HG03039 (cell line): ENCODE data around the gene ZNF341.

ENCODE experiments used
- ATAC-seq: cut with Tn5 transposase; IDR thresholded peaks from one replicate; pipeline ENCODE4 v1.9.1; 2021; ENCODE audit warnings: mild to moderate bottlenecking, moderate library complexity; ENCODE audit not compliant: unreplicated experiment

The ZNF341 gene

GRCh38 chr20:33766686-33767085 is 34.9 kb downstream of the ZNF341 start:
- no peak for ATAC-seq

DNA sequence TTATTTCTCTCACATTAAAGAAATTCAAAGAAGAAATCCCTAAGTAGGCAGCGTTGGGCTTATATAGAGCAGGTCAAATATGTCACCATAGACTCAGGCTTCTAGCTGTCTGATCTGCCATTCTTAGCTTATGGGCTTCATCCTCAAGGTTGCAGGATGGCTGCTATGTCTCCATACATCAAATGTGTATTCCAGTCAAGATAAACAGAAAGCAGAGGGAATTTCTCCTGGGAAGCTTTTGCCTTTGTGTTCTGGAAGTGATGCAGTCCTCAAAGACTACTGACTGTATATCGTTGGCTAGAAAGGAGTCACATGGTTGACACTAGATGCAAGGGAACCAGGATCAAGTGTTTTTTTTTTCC is 36.0 kb downstream of the ZNF341 start:
- no peak for ATAC-seq

DNA sequence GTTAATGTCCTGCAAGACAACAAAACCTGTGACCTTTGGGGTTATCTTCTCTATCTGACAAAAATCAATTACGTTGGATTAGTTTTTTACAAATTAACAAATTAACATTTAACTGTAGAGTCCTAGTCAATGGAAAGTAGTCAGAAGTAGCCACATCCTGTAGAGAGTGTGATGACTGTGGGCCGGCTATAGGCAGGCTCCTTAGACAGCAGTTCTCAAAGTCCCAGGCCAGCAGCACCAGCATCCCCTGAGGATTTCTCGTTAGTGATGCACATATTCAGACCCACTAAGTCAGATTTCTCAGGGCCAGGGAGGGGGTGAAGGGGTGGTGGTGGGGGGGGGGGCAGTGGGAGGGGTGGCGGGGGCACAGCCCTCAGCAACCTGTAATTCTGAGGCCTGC is 37.2 kb downstream of the ZNF341 start:
- no peak for ATAC-seq

- ATAC-seq = no peak
These were observed 38.2 kb downstream of the ZNF341 start for GRCh38 chr20:33770005-33770404.

- ATAC-seq = no peak
These were observed 40.1 kb downstream of the ZNF341 start for GRCh38 chr20:33771938-33772337.

- no peak for ATAC-seq
These were observed 40.6 kb downstream of the ZNF341 start for GRCh38 chr20:33772439-33772838.

DNA sequence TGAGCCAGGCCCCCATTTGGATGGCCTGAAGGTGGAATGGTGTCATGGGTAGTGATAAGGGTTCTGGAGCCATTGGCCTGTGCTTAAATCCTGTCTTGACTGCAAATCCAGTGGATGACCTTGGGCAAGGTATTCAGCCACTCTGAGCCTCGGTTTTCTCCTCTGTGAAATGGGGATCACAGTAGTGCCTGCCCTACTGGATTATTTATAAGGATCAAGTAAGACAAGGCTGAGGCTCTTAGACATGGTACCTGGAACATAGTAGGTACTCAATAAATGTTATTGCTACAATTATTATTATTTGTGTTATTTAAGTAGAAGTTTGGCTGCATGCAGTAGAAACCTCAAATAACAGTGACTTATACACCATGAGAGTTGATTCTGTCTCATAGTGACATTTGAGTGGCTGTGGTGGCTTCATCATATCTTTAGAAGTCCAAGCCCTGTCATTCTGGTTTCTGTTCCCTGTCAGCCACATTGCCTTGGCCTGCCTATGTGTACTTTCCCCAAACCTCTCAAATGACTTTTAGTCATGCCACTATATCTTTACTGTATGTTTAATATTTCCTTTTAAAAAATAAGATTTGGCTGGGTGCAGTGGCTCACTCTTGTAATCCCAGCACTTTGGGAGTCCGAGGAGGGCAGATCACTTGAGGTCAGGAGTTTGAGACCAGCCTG is 41.8 kb downstream of the ZNF341 start:
- peak; percentile 42 for ATAC-seq

- no peak for ATAC-seq
These were observed 46.0 kb downstream of the ZNF341 start for GRCh38 chr20:33777816-33778215.

GRCh38 chr20:33781133-33781532 is 49.3 kb downstream of the ZNF341 start:
- no peak for ATAC-seq

- no peak for ATAC-seq
These were observed 50.1 kb downstream of the ZNF341 start for GRCh38 chr20:33781945-33782344.

DNA sequence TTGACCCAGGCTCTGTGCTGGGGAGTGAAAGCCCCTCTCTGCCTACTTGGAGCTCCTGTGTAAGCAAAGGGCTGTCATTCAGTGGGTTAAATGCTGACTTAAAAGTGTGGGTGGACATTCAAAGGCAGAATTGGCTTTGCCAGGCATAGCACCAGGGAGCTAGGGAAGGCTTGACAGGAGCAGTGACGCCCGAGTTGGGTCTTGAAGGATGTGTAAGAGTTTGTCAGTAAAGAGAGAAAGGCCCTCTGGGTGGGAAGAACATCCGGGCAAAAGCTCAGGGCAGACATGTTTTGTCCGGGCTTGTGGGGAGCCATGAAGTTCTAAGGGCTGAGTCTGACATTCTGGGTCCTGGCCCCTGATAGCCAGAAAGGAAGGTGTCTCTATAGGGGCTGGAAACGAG is 51.5 kb downstream of the ZNF341 start:
- ATAC-seq = no peak

GRCh38 chr20:33783818-33784217 is 52.0 kb downstream of the ZNF341 start:
- no peak for ATAC-seq

- ATAC-seq = no peak
These were observed 52.4 kb downstream of the ZNF341 start for GRCh38 chr20:33784225-33784624.

DNA sequence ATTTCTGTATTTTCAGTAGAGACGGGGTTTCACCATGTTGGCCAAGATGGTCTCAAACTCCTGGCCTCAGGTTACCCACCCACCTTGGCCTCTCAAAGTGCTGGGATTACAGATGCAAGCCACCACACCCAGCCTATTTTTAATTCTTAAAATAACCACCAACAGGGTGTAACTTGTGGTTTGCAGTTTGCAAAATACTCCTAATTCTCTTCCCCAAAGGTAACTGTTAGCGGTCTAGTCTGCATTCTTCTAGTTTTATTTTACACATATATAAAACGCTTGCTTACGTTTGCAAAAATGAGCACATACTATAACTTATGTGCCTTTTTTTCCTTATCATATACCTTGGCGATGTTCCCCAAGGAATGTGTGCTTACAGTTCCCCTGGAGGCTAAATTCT is 53.7 kb downstream of the ZNF341 start:
- no peak for ATAC-seq

- ATAC-seq = no peak
These were observed 55.6 kb downstream of the ZNF341 start for GRCh38 chr20:33787253-33787891.

DNA sequence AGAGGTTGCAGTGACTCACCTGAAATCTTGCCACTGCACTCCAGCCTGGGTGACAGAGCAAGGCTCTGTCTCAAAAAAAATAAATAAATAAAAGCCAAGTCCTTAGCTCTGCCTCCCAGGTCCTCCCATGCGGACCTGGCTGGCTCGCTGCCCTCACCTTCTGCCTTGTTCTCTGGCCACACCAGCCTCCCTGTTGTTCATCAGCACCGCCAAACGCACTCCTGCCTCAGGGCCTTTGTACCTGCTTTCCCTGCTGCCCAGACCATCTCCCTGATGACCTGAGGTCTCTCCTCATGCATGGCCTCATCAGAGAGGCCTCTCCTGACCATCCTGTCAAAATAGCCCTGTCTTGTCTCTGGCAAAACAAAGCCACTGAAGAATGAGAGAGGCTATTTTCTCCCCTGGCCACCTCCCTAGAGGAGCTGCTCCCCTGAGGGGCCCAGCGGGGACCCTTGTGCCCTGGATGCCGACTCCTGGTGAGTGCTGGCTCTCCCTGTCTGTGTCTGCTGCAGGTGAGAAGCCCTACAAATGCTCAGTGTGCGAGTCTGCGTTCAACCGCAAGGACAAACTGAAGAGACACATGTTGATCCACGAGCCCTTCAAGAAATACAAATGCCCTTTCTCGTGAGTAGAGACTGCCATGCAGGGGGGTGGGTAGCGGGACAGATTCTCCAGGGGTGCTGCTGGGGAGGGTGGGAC is 56.7 kb downstream of the ZNF341 start:
- ATAC-seq = no peak

DNA sequence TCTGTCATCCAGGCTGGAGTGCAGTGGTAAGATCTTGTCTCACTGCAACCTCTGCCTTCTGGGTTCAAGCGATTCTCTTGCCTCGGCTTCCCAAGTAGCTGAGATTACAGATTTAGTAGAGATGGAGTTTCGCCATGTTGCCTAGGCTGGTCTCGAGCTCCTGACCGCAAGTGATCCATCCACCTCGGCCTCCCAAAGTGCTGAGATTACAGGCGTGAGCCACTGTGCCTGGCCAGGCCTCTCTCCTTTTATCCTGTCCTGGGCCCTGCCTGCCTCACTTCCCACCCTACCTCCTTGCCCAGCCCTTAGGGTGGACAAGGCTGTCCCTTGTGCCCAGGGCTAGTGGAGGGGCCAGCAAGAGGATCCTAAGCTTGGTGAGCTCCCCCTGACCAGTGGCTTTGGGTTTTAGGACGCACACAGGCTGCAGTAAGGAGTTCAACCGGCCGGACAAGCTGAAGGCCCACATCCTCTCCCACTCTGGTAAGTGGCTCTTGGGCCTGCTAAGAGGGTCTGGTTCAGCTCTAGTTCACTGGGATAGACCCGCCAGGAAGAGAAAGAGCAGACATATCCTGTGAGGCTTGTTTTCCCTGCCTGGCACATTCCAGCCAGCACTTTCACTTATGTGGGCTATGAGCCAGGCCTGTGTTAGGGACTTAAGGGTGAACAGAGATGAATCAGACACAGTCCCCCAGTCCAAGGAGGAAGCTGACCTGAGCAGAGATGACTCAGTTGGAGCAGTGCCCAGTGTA is 57.5 kb downstream of the ZNF341 start:
- ATAC-seq = no peak

DNA sequence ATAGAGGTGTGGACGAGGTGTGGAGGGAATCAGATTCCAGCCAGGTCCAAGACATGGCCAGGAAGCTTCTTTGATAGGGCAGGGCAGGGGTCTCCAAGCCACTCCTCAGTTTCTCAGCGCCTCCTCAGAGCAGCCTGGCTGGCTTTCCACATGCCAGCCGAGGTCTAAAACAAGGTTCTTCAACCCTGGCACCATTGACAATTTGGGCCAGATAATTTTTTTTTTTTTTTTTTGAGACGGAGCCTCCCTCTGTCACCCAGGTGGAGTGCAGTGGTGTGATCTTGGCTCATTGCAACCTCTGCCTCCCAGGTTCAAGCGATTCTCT is 58.0 kb downstream of the ZNF341 start:
- ATAC-seq = no peak

- no peak for ATAC-seq
These were observed 58.8 kb downstream of the ZNF341 start for GRCh38 chr20:33790566-33790965.

- no peak for ATAC-seq
These were observed 59.2 kb downstream of the ZNF341 start for GRCh38 chr20:33791021-33791420.

DNA sequence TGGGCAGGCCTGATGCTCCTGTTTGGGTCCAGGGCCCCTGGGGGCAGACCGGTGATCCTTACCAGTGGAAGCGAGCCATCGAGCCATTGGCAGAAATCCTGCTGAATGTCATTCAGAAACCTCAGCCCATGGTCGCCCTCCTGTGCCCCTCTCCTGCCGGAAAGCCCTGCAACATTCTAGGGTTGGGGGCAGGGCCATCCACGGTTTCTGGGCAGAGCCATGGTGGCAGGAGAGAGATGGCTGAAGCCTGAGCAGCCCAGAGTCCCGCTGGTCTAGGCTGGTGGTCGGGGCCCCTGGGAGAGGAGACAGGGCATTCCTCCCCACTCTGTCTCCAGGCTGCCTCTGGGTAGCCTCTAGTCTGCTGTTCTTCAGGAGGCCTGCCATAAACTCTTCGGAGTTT is 59.7 kb downstream of the ZNF341 start:
- ATAC-seq = no peak
